Measurements from ENCODE around the gene CMBL.

GRCh38 chr5:10315824-10316509, 8.3 kb upstream of the CMBL start:
- TF ChIP-seq, protein P1, sequence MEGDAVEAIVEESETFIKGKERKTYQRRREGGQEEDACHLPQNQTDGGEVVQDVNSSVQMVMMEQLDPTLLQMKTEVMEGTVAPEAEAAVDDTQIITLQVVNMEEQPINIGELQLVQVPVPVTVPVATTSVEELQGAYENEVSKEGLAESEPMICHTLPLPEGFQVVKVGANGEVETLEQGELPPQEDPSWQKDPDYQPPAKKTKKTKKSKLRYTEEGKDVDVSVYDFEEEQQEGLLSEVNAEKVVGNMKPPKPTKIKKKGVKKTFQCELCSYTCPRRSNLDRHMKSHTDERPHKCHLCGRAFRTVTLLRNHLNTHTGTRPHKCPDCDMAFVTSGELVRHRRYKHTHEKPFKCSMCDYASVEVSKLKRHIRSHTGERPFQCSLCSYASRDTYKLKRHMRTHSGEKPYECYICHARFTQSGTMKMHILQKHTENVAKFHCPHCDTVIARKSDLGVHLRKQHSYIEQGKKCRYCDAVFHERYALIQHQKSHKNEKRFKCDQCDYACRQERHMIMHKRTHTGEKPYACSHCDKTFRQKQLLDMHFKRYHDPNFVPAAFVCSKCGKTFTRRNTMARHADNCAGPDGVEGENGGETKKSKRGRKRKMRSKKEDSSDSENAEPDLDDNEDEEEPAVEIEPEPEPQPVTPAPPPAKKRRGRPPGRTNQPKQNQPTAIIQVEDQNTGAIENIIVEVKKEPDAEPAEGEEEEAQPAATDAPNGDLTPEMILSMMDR (IDR thresholded peaks at IDR 0.05): no peak
- TF ChIP-seq POLR2AphosphoS5 (IDR thresholded peaks at IDR 0.05): no peak
- no peak for TF ChIP-seq POLR2A (IDR thresholded peaks at IDR 0.05)
